SK-N-SH (cell line): Measurements from ENCODE around the gene TRIM40.

Source experiments
- CTCF ChIP-seq: fragments of 200-600 bp; sonication (generic); IDR thresholded peaks from 2 replicates; pipeline ENCODE4 v1.6.1; 2017; ENCODE audit warnings: antibody characterized with exemption, mild to moderate bottlenecking, moderate library complexity
- EP300 ChIP-seq, 2 experiments: IDR thresholded peaks; 2 replicates each; pipeline versions ENCODE4 v1.4.0 to v1.6.1; 2012; ENCODE audit warnings: borderline replicate concordance in 1 of 2, low read depth in 1 of 2, low read length in 1 of 2
- GABPA ChIP-seq: IDR thresholded peaks from 2 replicates; pipeline ENCODE4 v1.4.0; 2012; ENCODE audit warnings: low read depth, mild to moderate bottlenecking
- RXRA ChIP-seq: IDR thresholded peaks from 2 replicates; pipeline ENCODE4 v1.4.0; 2012; ENCODE audit warnings: low read depth, mild to moderate bottlenecking, borderline replicate concordance
- USF2 ChIP-seq: fragments of 150-350 bp; IDR thresholded peaks from 2 replicates; pipeline ENCODE4 v1.6.1; 2017; ENCODE audit warnings: antibody characterized with exemption, low read length, low read depth, borderline replicate concordance

GRCh38 chr6:30154709-30155519 is 19.0 kb downstream of the TRIM40 start:
- TF ChIP-seq CTCF (no peak), USF2 (no peak), EP300 (IDR thresholded peaks at IDR 0.05; ENCODE audit: borderline replicate concordance in 1 of 2, low read depth in 1 of 2, low read length in 1 of 2) (no peak), GABPA (no peak), RXRA (no peak)
